GM11168 (cell line): ENCODE results near the gene SMCR8.
"Not testable (repeated sequence)": the region's sequence is repeated elsewhere in the genome, so short reads cannot be mapped to it uniquely, and the experiment has no call there.

Experiments
- in situ Hi-C: fragments of 300-500 bp; cut with MboI; formaldehyde crosslinking; loops from one replicate; pipeline ENCODE4 v1.12.0; 2022; ENCODE audit warnings: low sequenced_read_pairs; ENCODE audit not compliant: unreplicated experiment

SMCR8 gene

DNA sequence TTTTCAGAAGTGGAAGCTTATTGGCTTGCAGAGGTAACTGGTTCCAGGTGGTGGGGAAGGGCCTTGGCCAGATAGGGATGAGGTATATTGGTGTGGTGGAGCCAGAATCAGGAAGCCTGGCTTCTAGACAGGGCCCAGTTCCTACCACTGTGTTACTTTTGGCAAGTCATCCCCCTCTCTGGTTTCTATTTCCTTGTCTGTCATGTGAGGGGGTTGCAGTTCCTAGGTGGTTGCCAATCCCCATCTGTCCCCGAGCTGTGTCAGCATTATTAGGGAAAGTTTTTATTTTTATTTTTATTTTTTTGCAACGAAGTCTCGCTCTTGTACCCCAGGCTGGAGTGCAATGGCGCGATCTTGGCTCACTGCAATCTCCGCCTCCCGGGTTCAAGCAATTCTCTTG is 3.0 kb downstream of the SMCR8 start:
- in situ Hi-C loops, result no loop called here

DNA sequence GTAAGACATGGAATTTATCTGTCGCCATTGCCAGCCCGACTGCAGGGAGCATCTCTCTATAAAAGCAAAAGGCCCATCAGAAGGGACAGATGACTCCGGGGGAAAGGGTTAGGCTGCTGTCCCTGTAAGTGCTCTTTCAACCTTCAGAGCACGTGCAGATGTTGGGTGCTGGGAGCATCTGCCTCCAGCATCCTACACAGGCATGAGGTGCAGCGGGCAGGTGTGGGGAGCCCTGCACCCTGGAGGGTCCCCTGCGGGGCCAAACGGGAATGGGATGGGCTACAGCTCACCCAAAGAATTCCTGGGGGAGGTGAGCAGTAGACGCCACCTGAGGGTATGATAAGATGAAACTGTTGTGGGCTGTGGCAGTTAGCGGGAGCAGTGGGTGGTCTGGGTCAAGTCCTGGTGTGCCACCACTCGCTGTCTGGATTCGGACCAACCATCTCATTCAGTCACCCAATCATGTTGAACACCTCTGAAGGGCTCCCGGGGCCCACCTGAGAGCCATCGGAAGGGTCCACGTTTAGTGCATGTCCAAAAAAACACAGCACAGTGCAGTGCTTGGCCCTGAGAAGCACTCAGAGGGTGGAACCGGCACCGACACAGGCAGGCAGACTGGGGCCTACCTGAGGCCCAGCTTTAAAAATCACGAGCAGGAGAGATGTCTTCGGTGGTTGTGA is 3.8 kb downstream of the SMCR8 start:
- in situ Hi-C loops, result no loop called here

DNA sequence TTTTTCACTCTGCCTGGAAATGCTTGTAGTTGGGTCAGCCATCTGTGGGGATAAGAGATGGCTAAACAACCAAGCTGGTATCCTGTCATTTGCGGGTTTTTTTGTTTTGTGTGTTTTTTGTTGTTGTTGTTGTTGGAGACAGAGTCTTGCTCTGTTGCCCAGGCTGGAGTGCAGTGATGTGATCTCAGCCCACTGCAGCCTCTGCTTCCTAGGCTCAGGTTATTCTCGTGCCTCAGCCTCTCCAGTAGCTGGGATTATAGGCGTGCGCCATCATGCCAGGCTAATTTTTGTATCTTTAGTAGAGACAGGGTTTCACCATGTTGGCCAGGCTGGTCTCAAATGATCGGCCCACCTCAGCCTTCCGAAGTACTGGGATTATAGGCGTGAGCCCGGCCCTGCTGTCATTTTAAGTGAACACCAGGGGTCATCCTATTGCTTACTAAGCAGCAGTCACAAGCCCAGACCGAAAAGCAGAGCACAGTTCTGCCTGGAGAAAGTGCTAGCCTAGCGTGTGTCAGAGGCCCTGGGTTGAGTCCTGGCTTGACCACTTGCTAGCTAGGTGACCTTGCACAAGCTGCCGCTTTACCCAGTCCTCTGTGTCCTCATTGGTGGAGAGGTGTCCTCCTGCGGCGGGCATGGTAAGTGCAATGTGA is 4.6 kb downstream of the SMCR8 start:
- in situ Hi-C loops, result no loop called here

DNA sequence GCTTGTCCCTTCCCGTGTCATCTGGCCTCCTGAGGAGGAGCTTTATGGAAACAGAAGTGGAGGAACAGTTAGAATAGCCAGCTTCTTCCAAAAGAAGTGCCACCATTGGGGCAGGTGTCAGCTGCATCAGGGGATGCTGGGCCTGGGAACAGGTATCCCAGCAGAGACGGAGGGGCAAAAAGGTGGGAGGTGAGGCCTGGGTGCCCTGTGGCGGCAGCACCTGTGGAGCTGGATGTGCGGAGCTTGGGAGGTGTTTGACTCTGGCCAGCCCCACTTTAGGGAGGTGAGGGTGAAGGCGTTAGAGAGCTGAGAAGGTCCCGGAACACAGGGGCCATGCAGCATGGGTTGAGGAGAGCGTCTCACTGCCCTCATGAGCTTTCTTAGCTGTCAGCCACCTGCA is 5.2 kb downstream of the SMCR8 start:
- in situ Hi-C loops, result no loop called here

DNA sequence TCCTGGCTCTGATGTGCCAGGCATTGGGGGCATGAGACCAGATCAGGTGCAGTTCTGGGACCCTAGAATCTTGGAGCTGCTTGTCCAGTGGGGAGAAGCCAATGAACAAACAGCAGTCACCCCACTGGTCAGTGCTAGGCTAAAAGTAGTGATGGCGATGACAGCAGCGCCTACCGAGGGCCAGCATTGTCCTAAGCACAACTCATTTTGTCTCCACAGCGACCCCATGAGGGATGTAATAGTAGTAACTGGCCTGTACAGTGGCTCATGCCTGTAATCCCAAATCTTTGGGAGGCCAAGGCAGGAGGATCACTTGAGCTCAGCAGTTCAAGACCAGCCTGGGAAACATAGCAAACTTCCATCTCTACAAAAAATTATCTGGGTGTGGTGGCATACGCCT is 6.2 kb downstream of the SMCR8 start:
- in situ Hi-C loops, result no loop called here

DNA sequence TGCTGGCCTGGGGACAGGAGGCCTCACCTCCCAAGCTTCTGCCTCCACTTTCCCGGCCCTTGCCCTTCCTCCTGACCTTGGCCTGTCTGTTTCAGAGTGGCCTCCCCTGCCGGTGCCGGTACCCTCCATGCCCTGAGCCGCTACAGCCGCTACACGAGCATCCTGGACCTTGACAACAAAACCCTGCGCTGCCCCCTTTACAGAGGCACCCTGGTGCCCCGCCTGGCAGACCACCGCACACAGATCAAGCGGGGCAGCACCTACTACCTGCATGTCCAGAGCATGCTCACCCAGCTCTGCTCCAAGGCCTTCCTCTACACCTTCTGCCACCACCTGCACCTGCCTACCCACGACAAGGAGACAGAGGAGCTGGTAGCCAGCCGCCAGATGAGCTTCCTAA is 7.4 kb downstream of the SMCR8 start:
- in situ Hi-C loops, result no loop called here

DNA sequence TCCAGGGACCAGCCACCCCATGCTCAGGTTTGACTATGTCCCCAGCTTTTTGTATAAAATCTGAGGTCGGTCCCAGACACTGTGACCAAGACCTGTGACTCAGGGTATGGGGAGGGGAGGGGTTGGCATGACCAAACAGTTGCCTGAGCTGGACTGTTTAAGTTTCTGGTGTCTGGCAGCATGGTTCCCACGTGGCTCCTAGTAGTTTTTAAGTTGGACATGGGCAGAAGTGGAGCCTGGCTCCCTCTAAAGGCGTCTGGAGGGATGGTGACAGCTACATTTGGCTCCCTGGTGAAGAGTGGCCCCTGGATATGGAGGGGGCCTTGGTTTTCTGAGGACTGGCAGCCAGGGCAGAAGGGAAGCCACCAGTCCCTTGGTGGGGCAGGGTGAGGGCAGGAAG is 7.9 kb downstream of the SMCR8 start:
- in situ Hi-C loops, result no loop called here

DNA sequence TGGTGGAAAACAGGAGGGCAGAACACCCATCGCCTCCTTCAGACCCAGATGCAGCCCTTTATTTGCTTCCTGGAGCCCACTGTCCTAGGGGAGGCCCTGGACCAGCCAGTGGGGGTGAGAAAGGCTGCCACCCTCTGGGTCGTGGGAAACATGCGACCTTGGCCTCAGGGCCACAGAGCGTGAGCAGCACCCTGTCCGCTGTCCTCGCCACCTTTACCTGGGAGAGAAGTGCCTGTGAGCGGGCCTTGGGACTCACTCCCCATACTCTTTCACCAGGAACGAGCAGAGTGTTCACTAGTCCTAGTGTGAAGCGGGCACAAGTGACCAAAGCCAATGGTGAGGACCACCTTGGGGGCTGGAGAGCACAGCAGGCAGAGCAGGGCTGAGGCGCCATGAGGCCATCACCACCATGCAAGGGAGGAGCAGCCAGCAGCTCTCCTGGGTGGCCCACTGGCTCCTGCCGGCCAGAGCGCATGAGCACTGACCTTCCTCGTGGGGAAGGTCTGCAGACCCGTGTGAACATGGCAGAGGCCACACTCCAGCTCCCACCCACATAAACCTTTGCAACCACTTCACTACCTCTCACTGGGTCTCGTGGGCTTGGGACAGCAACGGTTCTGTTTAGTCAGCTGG is 8.5 kb downstream of the SMCR8 start:
- in situ Hi-C loops, result no loop called here

DNA sequence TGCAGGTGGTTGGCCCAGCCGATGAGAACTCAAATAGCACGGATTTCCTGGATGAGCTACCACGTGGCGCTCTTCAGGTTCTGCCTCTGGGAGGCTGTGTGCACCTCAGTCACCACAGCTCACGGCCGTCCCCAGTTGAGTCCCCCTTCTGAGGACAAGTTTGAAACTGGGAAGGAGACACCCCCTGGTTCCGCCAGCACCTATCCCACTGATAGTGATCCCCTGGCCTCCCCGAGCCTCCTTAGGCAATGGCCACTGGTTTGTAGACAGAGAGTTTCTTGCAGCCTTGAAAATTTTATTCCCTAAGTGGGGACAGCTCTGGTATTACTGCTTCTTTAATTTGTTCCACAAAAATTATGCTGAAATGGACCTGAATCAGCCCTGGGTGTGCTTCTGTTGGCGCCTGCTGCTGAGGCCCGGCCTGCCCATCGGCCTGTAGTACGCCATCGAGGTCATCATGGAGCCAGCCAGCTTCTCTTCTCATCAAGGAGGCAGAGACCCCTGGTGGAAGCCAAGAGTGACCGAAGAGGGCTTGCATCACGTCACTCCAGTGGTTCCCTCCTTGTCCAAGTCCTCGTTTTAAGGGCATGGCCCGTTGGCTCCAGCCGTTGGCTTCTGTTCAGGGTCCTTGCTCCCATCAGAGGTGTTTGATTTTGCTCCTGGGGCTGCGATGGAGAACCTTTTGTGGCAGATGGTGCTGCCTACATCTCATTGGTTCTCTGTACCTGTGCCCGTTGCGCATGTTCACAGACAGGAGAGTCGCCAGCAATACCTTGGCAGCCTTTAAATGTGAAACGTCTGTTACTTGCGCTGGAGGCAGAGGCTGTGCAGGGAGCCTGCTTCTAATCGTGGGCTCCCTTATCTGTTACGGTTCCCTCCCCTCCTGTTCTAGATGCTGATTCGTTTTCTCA is 9.3 kb downstream of the SMCR8 start:
- in situ Hi-C loops, result no loop called here

DNA sequence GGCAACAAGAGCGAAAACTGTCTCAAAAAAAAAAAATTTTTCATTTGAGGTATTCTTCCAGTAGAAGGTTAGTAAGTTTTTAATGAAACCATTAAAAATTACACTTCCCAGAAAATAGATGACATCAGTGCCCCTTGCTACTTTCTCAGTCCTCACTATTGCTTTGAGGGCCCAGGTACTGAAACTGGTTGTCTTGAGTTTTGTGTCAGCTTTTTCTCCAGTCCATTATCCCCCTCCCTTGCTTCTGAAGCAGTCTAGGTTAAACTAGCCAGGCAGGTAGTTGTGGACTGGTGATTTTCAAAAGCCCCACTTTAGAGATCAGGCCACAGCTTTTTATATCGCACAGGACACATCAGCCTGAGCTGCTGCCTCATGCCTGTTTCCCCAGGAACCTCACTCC is 10.9 kb downstream of the SMCR8 start:
- in situ Hi-C loops, result no loop called here

DNA sequence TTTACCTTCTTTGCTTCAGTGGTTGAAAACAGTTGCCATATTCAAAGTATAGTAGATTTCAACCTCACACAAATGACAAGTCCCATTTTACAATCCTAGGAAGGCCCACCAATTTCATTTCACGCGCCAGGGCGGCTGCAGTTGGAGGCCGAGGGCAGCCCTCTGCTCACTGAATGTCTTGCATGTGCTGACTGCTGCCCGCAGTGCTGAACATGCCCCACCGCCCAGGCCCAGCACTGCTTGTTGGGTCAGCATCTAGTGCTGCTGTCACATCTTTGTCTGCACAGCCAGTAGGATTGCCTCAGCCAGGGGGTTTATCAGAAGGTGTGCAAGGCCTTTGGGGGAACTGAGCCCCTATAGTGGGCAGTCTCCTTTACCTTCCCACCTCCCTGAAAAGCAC is 11.5 kb downstream of the SMCR8 start:
- in situ Hi-C loops, result no loop called here

DNA sequence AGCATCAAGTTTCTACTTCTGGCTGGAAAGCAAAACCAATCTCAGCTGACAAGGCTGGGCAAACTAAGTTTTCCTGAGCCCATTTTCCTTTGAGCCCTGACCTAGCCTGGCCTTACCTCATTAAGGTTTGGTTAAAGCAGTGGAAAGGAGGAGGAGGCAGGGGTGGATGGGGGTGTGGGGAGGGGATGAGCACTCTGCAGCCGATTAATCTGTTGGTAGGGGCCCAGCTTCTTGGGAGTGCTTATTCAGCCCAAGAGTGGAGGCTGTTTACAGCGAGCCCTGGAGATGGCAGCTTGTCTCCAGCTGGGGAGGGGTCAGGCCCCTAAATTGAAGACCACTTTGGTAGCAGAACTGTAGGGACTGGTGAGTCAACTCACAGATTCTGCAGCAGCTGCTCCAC is 12.0 kb downstream of the SMCR8 start:
- in situ Hi-C loops, result no loop called here

DNA sequence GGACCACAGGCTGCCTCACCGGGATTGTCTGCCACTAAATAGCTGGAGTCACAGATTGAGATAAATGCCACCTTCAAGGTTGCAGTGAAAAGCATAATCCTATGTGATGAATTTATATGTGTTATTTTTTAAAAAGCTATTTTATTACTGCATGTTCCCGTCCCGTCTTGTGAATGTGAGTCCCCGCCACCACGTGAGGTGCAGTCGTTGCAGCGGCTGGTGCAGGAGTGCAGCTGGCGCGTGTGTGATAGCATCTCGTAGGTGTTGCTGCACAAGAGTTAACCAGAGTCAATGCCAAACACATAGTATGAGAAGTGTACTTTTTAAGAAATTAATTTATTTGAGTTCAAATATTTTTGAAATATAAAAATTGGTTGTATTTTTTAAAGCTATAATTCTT is 12.5 kb downstream of the SMCR8 start:
- in situ Hi-C loops, result no loop called here

DNA sequence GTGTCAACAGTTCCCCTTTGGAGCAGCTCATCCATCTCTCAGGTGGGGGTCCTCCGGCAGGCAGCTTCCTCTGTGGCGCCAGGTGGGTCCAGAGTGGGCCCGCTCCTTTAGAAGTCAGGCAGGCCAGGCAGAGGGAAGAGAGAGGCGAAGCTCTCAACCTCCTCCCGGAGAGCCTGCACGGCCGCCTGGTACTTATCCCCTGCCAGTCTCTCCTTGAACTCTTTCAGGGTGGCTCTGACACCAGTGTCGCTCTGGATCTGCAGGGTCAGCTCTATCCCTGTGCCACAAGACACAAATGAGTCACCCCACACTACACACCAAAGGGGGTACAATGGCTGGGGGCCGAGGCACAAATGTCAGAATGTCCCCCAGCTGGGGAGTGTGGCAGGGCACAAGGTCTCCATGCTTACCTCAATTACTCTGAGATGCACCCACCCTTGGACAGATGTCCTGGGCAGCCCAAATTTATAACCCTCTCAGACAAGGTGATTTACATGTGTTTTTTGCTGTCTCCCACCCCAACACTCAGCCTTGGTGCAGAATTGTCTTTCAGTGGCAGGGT is 13.6 kb downstream of the SMCR8 start:
- in situ Hi-C loops, result no loop called here

DNA sequence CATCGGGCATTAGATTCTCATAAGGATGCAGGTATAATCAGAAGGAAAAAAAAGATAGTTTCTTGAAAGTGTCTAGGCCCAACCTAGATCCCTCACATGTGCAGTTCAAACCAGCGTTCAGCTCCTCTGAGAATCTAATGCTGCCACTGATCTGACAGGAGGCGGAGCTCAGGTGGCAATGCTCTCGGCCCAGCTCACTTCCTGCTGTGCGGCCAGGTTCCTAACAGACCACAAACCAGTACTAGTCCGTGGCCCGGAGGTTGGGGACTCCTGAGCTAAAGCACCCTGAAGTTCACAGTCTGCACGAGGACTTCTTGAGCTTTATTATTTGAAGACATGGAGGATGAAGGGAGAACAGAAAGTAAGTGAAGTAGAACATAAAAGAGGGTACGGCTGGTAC is 16.8 kb downstream of the SMCR8 start:
- in situ Hi-C loops, result no loop called here

DNA sequence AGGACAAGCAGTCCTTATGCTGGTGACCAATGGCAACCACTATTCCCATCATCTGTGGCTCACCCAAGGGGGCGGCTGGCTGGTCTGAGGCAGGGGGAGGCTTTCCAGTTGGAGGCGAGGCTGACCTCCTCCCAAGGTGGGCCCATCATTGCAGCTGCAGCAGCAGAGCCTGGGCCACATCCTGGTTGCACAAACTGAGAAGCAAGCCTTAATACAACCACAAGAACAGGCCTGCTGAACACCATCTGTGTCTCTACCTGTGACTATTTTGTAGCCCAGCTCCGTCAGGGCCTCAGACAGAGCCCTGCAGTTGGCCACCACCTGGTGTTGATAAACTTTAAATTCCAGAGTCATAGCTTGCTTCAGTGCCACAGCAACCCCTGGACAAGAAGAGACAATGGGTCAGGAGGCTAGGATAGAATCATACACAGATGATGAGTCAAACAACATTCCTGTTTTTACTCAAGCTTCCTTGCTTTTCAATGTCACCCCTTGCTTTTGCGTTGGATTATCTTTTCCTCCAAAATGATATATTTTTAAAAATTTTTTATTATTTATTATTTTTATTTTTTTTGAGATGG is 17.9 kb downstream of the SMCR8 start:
- in situ Hi-C loops, result no loop called here

DNA sequence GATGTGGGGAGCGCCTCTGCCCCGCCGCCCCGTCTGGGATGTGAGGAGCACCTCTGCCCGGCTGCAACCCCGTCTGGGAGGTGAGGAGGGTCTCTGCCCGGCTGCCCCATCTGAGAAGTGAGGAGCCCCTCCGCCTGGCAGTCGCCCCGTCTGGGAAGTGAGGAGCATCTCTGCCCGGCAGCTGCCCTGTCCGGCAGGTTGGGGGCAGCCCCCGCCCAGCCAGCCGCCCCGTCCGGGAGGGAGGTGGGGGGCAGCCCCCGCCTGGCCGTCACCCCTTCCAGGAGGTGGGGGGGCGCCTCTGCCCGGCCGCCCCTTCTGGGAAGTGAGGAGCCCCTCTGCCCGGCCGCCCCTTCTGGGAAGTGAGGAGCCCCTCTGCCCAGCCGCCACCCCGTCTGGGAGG is 23.1 kb downstream of the SMCR8 start:
- in situ Hi-C loops, result not testable (repeated sequence)

DNA sequence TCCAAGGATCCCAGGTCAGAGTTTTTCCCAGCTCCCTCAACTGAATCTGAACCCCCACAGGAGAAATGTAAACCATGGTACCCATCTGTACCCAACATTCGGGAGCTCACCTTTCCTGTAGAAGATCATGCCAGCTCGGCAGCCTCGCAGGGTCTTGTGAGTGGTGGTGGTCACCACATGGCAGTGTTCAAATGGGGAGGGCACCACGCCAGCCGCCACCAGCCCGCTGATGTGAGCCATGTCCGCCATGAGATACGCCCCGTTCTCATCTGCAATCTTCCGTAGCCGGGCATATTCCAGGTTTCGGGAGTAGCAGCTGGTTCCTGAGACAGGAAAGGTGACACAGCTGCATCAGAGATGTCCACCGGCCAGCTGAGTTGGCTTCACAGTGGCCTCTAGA is 24.8 kb downstream of the SMCR8 start:
- in situ Hi-C loops, result no loop called here

DNA sequence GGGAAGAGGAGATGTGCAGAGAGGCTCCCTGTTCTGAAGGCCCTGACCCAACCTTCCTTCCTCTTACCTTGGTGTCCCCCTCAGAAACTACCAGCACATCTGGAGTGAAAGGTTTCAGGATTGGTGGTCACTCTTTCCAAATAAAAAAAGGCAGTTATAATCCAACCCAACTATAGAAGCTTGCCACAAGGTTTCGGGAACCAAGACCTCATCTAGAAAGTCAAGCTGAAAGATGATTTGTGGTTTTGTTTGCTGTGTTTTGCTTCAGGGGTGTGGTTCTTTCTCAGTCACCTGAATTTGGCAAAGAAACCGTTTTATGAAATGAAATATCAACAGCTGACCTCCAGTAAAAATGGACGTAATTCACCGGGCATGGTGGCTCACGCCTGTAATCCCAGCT is 28.9 kb downstream of the SMCR8 start:
- in situ Hi-C loops, result no loop called here

DNA sequence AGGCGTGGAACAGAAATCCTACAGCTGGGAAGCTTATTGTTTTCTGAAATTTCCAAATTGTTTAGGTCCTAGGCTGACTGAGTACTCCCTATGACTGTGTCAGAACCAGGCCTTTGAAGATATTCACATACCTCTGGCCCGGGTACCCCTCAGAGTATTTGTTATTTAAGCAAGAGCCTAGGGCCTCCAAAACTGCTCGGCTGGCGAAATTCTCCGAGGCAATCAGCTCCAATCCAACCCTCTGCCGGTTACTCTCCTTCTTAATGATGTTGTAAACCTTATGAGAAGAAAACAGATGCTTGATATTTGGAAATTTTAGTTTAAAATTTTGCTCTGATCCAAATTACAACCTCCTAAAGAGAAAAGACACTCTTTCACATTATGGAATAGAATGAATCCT is 38.4 kb downstream of the SMCR8 start:
- in situ Hi-C loops, result no loop called here
